CD4-positive, alpha-beta T cell treated with Interleukin-15 for 4 hours (primary cell): ENCODE measurements around the gene PPFIA2.
"Not testable (repeated sequence)": the region's sequence is repeated elsewhere in the genome, so short reads cannot be mapped to it uniquely, and the experiment has no call there.

ENCODE experiments used
- DNase-seq: peaks from one replicate; pipeline ENCODE4 v3.0.0-alpha.2; 2020; ENCODE audit warnings: low spot score

PPFIA2 gene

GRCh38 chr12:81668475-81668874 is 90.7 kb downstream of the PPFIA2 start:
- no peak for DNase-seq

GRCh38 chr12:81659310-81659709 is 99.8 kb downstream of the PPFIA2 start:
- not testable (repeated sequence) for DNase-seq

- DNase-seq, result peak; percentile 21
Measured at GRCh38 chr12:81644503-81644902, 114.6 kb downstream of the PPFIA2 start.

- no peak for DNase-seq
Measured at GRCh38 chr12:81639196-81639595, 120.0 kb downstream of the PPFIA2 start.

GRCh38 chr12:81633127-81633526 is 126.0 kb downstream of the PPFIA2 start:
- no peak for DNase-seq

- no peak for DNase-seq
Measured at GRCh38 chr12:81627336-81628189, 131.6 kb downstream of the PPFIA2 start.

GRCh38 chr12:81626406-81626805 is 132.7 kb downstream of the PPFIA2 start:
- DNase-seq, result no peak

- no peak for DNase-seq
Measured at GRCh38 chr12:81617915-81618314, 141.2 kb downstream of the PPFIA2 start.

- DNase-seq, result no peak
Measured at GRCh38 chr12:81615026-81615588, 144.0 kb downstream of the PPFIA2 start.

- DNase-seq, result no peak
Measured at GRCh38 chr12:81610955-81611889, 147.9 kb downstream of the PPFIA2 start.

- no peak for DNase-seq
Measured at GRCh38 chr12:81597928-81598604, 161.1 kb downstream of the PPFIA2 start.

GRCh38 chr12:81596558-81596957 is 162.6 kb downstream of the PPFIA2 start:
- DNase-seq, result no peak

- no peak for DNase-seq
Measured at GRCh38 chr12:81591256-81591655, 167.9 kb downstream of the PPFIA2 start.

- DNase-seq, result not testable (repeated sequence)
Measured at GRCh38 chr12:81590703-81591102, 168.4 kb downstream of the PPFIA2 start.

- DNase-seq, result no peak
Measured at GRCh38 chr12:81588235-81589008, 170.7 kb downstream of the PPFIA2 start.

- no peak for DNase-seq
Measured at GRCh38 chr12:81585787-81586186, 173.4 kb downstream of the PPFIA2 start.

- DNase-seq, result no peak
Measured at GRCh38 chr12:81573228-81573627, 185.9 kb downstream of the PPFIA2 start.

- DNase-seq, result no peak
Measured at GRCh38 chr12:81572411-81572810, 186.7 kb downstream of the PPFIA2 start.

- no peak for DNase-seq
Measured at GRCh38 chr12:81570234-81570633, 188.9 kb downstream of the PPFIA2 start.

GRCh38 chr12:81564237-81564636 is 194.9 kb downstream of the PPFIA2 start:
- no peak for DNase-seq

GRCh38 chr12:81558031-81558430 is 201.1 kb downstream of the PPFIA2 start:
- DNase-seq, result no peak
